ENCODE measurements around the gene DNAJB4. TPM values are rescaled to one million over a fixed set of nuclear protein-coding genes. Genes with fewer than 3 reads are reported as not detected.

DNAJB4 gene
- total and polyA plus RNA-seq, 2 of the 8 experiments (the other 6 are each of a cell fraction or from before 2014, with no cell fraction given): 6.6 to 21.8 TPM

DNA sequence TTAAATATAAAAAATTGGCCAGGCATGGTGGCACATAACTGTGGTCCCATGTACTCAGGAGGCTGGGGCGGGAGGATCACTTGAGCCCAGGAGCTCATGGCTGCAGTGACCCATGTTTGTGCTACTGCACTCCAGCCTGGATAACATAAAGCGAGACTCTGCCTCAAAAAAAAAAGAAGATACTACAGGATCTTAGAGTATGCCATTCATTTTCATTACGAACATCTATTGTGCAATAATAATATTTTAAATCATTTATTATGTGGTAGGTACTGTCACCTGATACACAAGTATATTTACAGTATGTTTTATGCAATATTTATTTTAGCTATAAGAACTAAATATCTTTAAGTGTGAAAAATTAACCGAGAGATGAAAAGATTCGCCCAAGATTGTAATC, 31.7 kb downstream of the DNAJB4 start:
- Histone ChIP-seq H3K79me1 (ENCODE audit: low read depth, low read length) (no peaks in the 10 kb centered on the region), H4K20me1 (replicated peaks in 1 of 2; ENCODE audit: control insufficient read depth in 1 of 2, insufficient read depth in 2 of 2, low read length in 2 of 2) (no peaks in the 10 kb centered on the region), H3K4me3 (ENCODE audit: extremely low read depth in 1 of 4, insufficient read depth in 2 of 4, low read depth in 3 of 4, low read length in 4 of 4) (no peak overlapping the region), H3K4me2 (ENCODE audit: insufficient read depth in 1 of 2, low read depth in 2 of 2, low read length in 2 of 2) (no peak overlapping the region), H3K23ac (ENCODE audit: insufficient read length) (no peak overlapping the region), H2BK15ac (ENCODE audit: low read length) (no peak overlapping the region), H3K79me2 (ENCODE audit: control insufficient read depth in 1 of 2, insufficient read depth in 2 of 2, low read length in 2 of 2) (no peaks in the 10 kb centered on the region), H3K56ac (replicated peaks; ENCODE audit: insufficient read length, low read depth, low read length) (no peak overlapping the region), H2AK5ac (ENCODE audit: low read depth, low read length) (no peak overlapping the region), H3K27me3 (replicated peaks in 1 of 4; ENCODE audit: control insufficient read depth in 3 of 4, extremely low read depth in 1 of 4, insufficient read depth in 3 of 4, low read length in 3 of 4) (no peaks in the 10 kb centered on the region), H4K8ac (ENCODE audit: extremely low read depth, insufficient read depth, low read length) (no peak overlapping the region), H2BK20ac (ENCODE audit: low read length) (no peak overlapping the region), H3K18ac (ENCODE audit: extremely low read depth, low read length) (no peak overlapping the region), H3K36me3 (ENCODE audit: control insufficient read depth in 2 of 4, insufficient read depth in 4 of 4, low read length in 3 of 4) (no peaks in the 10 kb centered on the region), H4K91ac (replicated peaks; ENCODE audit: insufficient read length, low read length) (no peak overlapping the region), H4K5ac (ENCODE audit: insufficient read length, low read depth, low read length) (no peak overlapping the region), H3K23me2 (ENCODE audit: low read depth, low read length) (no peaks in the 10 kb centered on the region), H3K14ac (ENCODE audit: insufficient read length) (no peak overlapping the region), H3K9ac (replicated peaks in 1 of 4; ENCODE audit: extremely low read depth in 1 of 4, low read depth in 3 of 4, low read length in 3 of 4) (no peak overlapping the region), H3K4ac (replicated peaks; ENCODE audit: insufficient read length, low read depth, low read length) (no peak overlapping the region), H2AFZ (ENCODE audit: low read length) (no peak overlapping the region), H2BK12ac (ENCODE audit: low read depth, low read length) (no peak overlapping the region), H3K9me3 (ENCODE audit: insufficient read depth in 2 of 2, low read depth in 1 of 2, low read length in 1 of 2) (no peaks in the 10 kb centered on the region), H2BK5ac (ENCODE audit: low read depth, low read length) (no peak overlapping the region), H3K27ac (ENCODE audit: low read depth, low read length) (no peak overlapping the region), H2BK120ac (replicated peaks; ENCODE audit: low read depth, low read length) (no peak overlapping the region), H3K4me1 (replicated peaks in 1 of 4; ENCODE audit: control insufficient read depth in 3 of 4, insufficient read depth in 4 of 4, low read length in 3 of 4) (no peaks in the 10 kb centered on the region)
- FAIRE-seq (no peak), DNase-seq (ENCODE audit: low read depth in 1 of 2, low spot score in 2 of 2) (no peak)
- CTCF ChIA-PET (ENCODE audit: partially characterized antibody): no interaction called here
- WGBS, 2 experiments (ENCODE audit: extremely low coverage in 1 of 2, insufficient coverage in 1 of 2, insufficient read length in 1 of 2, insufficient replicate concordance in 2 of 2, low coverage in 1 of 2, low lambda C conversion rate in 2 of 2, missing lambda C conversion rate in 1 of 2): 80% methylated on average over 5 of the region's 5 CpGs; no CpG with 5 or more reads in 1 of the 2 experiments
- TF ChIP-seq SUZ12 (IDR thresholded peaks at IDR 0.05; ENCODE audit: low read length) (no peak), KDM4A (IDR thresholded peaks at IDR 0.05; ENCODE audit: low read depth, low read length, severe bottlenecking) (no peak), POU5F1 (IDR thresholded peaks at IDR 0.05; ENCODE audit: low read depth, low read length) (no peak)
- POLR2A ChIA-PET (ENCODE audit: partially characterized antibody): no interaction called here
